Stomach (tissue), 4 donors: ENCODE measurements around the gene EFCAB11.

Source experiments
- CTCF ChIP-seq, 7 experiments: fragments of 450-650 bp in 4 of 7; fragments of 200-600 bp in 3 of 7; sonication (generic) in 3 of 7; IDR thresholded peaks; one replicate each; pipeline ENCODE4 v1.5.1; 2016 to 2019; ENCODE audit warnings: antibody characterized with exemption in 7 of 7, control low read depth in 2 of 7, mild to moderate bottlenecking in 1 of 7
- POLR2A ChIP-seq, 4 donors: fragments of 450-650 bp; IDR thresholded peaks; one replicate each; pipeline ENCODE4 v1.6.1; 2016; ENCODE audit warnings: antibody characterized with exemption in 4 of 4, control low read depth in 2 of 4, mild to moderate bottlenecking in 1 of 4, moderate library complexity in 1 of 4
- POLR2AphosphoS5 ChIP-seq, 3 donors: sonication (generic); formaldehyde crosslinking; IDR thresholded peaks; one replicate each; pipeline ENCODE4 v1.6.1; 2016; ENCODE audit warnings: antibody characterized with exemption in 3 of 3

DNA sequence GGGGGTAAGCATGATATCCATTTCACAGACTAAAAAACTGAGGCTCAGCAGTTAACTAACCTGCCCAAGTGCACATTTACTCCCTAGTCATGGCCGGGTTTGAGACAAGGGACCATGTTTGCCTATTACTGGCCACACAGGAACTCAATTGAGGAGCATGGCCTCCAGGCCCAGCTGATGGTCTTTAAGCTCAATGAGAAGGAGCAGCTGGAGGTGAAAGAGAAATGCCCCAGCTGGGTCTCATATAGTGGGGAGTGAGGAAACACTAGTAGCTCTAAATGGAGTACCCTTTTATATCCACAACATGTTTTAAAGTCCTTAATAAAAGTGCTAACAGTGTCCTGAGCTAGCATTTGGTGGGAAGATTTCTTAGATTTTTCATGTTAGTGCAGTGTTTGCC, 2.8 kb upstream of the EFCAB11 start:
- no peak for TF ChIP-seq CTCF (IDR thresholded peaks at IDR 0.05)
- TF ChIP-seq POLR2A (IDR thresholded peaks at IDR 0.05) = no peak
- no peak for TF ChIP-seq POLR2AphosphoS5 (IDR thresholded peaks at IDR 0.05)
